RWPE2 (cell line): ENCODE measurements around the gene SCAF1.
"Not testable (repeated sequence)": the region's sequence is repeated elsewhere in the genome, so short reads cannot be mapped to it uniquely, and the experiment has no call there.

Source experiments
- ATAC-seq: fragments of 200-7000 bp; cut with Tn5 transposase; 3 replicates; pipeline ENCODE4 v1.9.1; 2021; ENCODE audit warnings: low read depth
- DNase-seq: peaks from one replicate; pipeline ENCODE4 v3.0.0-alpha.2; 2020; ENCODE audit warnings: low spot score
- H3K27ac ChIP-seq: fragments of 450-650 bp; 2 replicates; pipeline ENCODE4 v1.5.1; 2017; ENCODE audit warnings: mild to moderate bottlenecking; ENCODE audit not compliant: poor library complexity, severe bottlenecking
- H3K27me3 ChIP-seq: fragments of 250-450 bp; sonication (Bioruptor Pico); 2 replicates; pipeline ENCODE4 v1.5.1; 2021; ENCODE audit warnings: mild to moderate bottlenecking, moderate library complexity; ENCODE audit not compliant: insufficient read depth, poor library complexity, severe bottlenecking
- H3K36me3 ChIP-seq: fragments of 250-450 bp; sonication (Bioruptor Pico); 2 replicates; pipeline ENCODE4 v1.5.1; 2020; ENCODE audit warnings: low read depth, mild to moderate bottlenecking, moderate library complexity
- H3K4me1 ChIP-seq: fragments of 250-450 bp; sonication (Bioruptor Pico); 2 replicates; pipeline ENCODE4 v1.5.1; 2021; ENCODE audit warnings: mild to moderate bottlenecking, moderate library complexity; ENCODE audit not compliant: insufficient read depth, poor library complexity, severe bottlenecking
- H3K4me3 ChIP-seq: fragments of 250-450 bp; sonication (Bioruptor Pico); 2 replicates; pipeline ENCODE4 v1.5.1; 2021; ENCODE audit warnings: mild to moderate bottlenecking, moderate library complexity; ENCODE audit not compliant: severe bottlenecking
- H3K9me3 ChIP-seq: fragments of 250-450 bp; sonication (Bioruptor Pico); 2 replicates; pipeline ENCODE4 v1.5.1; 2021; ENCODE audit warnings: mild to moderate bottlenecking, moderate library complexity; ENCODE audit not compliant: severe bottlenecking
- CTCF ChIP-seq: fragments of 450-650 bp; IDR thresholded peaks from one replicate; pipeline ENCODE4 v1.5.1; 2017; ENCODE audit warnings: mild to moderate bottlenecking, moderate library complexity; ENCODE audit not compliant: poor library complexity, severe bottlenecking

The SCAF1 gene

GRCh38 chr19:49616532-49616931 lies 25.5 kb upstream of the SCAF1 start:
- no peak overlapping the region for H3K27ac ChIP-seq
- no peak for ATAC-seq
- TF ChIP-seq CTCF = no peak
- no peak overlapping the region for H3K4me3 ChIP-seq
- H3K4me1 ChIP-seq = peaks cover 21% of the 10 kb centered on the region
- no peaks in the 10 kb centered on the region for H3K27me3 ChIP-seq
- no peaks in the 10 kb centered on the region for H3K9me3 ChIP-seq
- H3K36me3 ChIP-seq = peaks cover 45% of the 10 kb centered on the region
- no peak for DNase-seq

DNA sequence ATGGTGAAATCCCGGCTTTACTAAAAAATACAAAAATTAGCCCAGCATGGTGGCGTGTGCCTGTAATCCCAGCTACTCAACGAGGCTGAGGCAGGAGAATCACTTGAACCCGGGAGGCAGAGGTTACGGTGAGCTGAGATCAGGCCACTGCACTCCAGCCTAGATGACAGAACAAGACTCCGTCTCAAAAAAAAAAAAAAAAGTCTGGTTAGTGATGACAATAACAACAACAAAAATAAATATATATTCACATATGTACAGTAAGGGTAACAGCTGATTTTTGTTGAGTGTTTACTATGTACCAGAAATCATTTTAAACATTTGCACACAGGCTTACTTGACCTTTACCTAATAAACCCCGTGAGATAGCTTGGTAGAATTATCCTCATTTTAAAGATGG lies 25.1 kb upstream of the SCAF1 start:
- H3K27ac ChIP-seq = no peak overlapping the region
- DNase-seq (no peak), ATAC-seq (no peak)
- H3K36me3 ChIP-seq = peaks cover 45% of the 10 kb centered on the region
- H3K27me3 ChIP-seq = no peaks in the 10 kb centered on the region
- H3K4me1 ChIP-seq = peaks cover 20% of the 10 kb centered on the region
- H3K4me3 ChIP-seq = no peak overlapping the region
- no peak for TF ChIP-seq CTCF
- no peaks in the 10 kb centered on the region for H3K9me3 ChIP-seq

- H3K36me3 ChIP-seq = peaks cover 45% of the 10 kb centered on the region
- H3K4me3 ChIP-seq, H3K27me3 ChIP-seq, H3K9me3 ChIP-seq, DNase-seq, H3K27ac ChIP-seq, ATAC-seq: not testable (repeated sequence)
- H3K4me1 ChIP-seq = peaks cover 15% of the 10 kb centered on the region
Measured at GRCh38 chr19:49617860-49618259, 24.1 kb upstream of the SCAF1 start.

GRCh38 chr19:49624967-49625910 lies 16.8 kb upstream of the SCAF1 start:
- Histone ChIP-seq H3K9me3 (no peaks in the 10 kb centered on the region), H3K27me3 (no peaks in the 10 kb centered on the region), H3K27ac (no peak overlapping the region), H3K36me3 (peaks cover 1% of the 10 kb centered on the region), H3K4me1 (no peaks in the 10 kb centered on the region), H3K4me3 (no peak overlapping the region)
- ATAC-seq = 0 out of 3 replicates have a peak, but pooled peaks have one; percentile 21
- TF ChIP-seq CTCF = no peak
- no peak for DNase-seq

- H3K36me3 ChIP-seq = no peaks in the 10 kb centered on the region; the same call in none of the 2 replicates
- no peak overlapping the region for H3K4me3 ChIP-seq
- TF ChIP-seq CTCF = no peak
- DNase-seq = no peak
- ATAC-seq = no peak
- no peaks in the 10 kb centered on the region for H3K4me1 ChIP-seq
- H3K27ac ChIP-seq = no peak overlapping the region
- no peaks in the 10 kb centered on the region for H3K27me3 ChIP-seq
- no peaks in the 10 kb centered on the region for H3K9me3 ChIP-seq
Measured at GRCh38 chr19:49626226-49626625, 15.8 kb upstream of the SCAF1 start.
